ENCODE measurements around the gene NOS1.

- TF ChIP-seq EZH2 (IDR thresholded peaks at IDR 0.05) (no peak), EZH2phosphoT487 (IDR thresholded peaks at IDR 0.05) (no peak)
Observed at GRCh38 chr12:117322428-117322827, 39.0 kb downstream of the NOS1 start.
